HepG2 (cell line): Measurements from ENCODE around the gene FBXO41. TPM values are rescaled to one million over a fixed set of nuclear protein-coding genes. Genes with fewer than 3 reads are reported as not detected.
A peak's percentile ranks its signal among the peaks of the same experiment; 100 is the strongest.

Experiments
- BRD4 ChIP-seq: sonication (generic); formaldehyde crosslinking; IDR thresholded peaks from 2 replicates; pipeline ENCODE4 v1.4.0; 2020; ENCODE audit warnings: missing genetic modification reagents
- CENPT ChIP-seq: sonication (generic); formaldehyde crosslinking; IDR thresholded peaks from 2 replicates; pipeline ENCODE4 v1.8.0; 2022; ENCODE audit warnings: low read depth, mild to moderate bottlenecking, moderate library complexity, missing genetic modification reagents
- ELK4 ChIP-seq: sonication (generic); formaldehyde crosslinking; IDR thresholded peaks from 2 replicates; pipeline ENCODE4 v1.9.0; 2021; ENCODE audit warnings: missing genetic modification reagents, borderline replicate concordance
- FOSL2 ChIP-seq: sonication (generic); formaldehyde crosslinking; IDR thresholded peaks from 2 replicates; pipeline ENCODE4 v1.4.0; 2020; ENCODE audit warnings: missing genetic modification reagents
- FOXA3 ChIP-seq: IDR thresholded peaks from 2 replicates; pipeline ENCODE4 v1.6.1; 2016; ENCODE audit warnings: missing genetic modification reagents, missing compliant biosample characterization
- MED13 ChIP-seq: sonication (generic); formaldehyde crosslinking; IDR thresholded peaks from 2 replicates; pipeline ENCODE4 v1.5.0; 2020; ENCODE audit warnings: missing genetic modification reagents
- MEF2D ChIP-seq: sonication (generic); formaldehyde crosslinking; IDR thresholded peaks from 2 replicates; pipeline ENCODE4 v1.5.1; 2020; ENCODE audit warnings: mild to moderate bottlenecking, missing genetic modification reagents
- MEIS2 ChIP-seq: sonication (generic); formaldehyde crosslinking; IDR thresholded peaks from 2 replicates; pipeline ENCODE4 v1.9.0; 2021; ENCODE audit warnings: mild to moderate bottlenecking, missing genetic modification reagents
- NFKB2 ChIP-seq: sonication (generic); formaldehyde crosslinking; IDR thresholded peaks from 2 replicates; pipeline ENCODE4 v1.4.0; 2020; ENCODE audit warnings: missing genetic modification reagents, borderline replicate concordance
- PHF8 ChIP-seq: sonication (generic); formaldehyde crosslinking; IDR thresholded peaks from 2 replicates; pipeline ENCODE4 v1.5.0; 2020; ENCODE audit warnings: missing genetic modification reagents
- POLR2G ChIP-seq: fragments of 200-400 bp; formaldehyde crosslinking; IDR thresholded peaks from 2 replicates; pipeline ENCODE4 v1.6.1; 2018; ENCODE audit warnings: mild to moderate bottlenecking, low read depth, low read length, moderate library complexity
- SMAD3 ChIP-seq: sonication (generic); formaldehyde crosslinking; IDR thresholded peaks from 2 replicates; pipeline ENCODE4 v1.4.0; 2020; ENCODE audit warnings: missing genetic modification reagents
- SNAPC4 ChIP-seq: sonication (generic); formaldehyde crosslinking; IDR thresholded peaks from 2 replicates; pipeline ENCODE4 v1.4.0; 2020; ENCODE audit warnings: mild to moderate bottlenecking, missing genetic modification reagents
- SP1 ChIP-seq, 2 experiments: fragments of 450-650 bp in 1 of 2; sonication (generic) in 1 of 2; formaldehyde crosslinking in 1 of 2; IDR thresholded peaks; 2 replicates each; pipeline versions ENCODE4 v1.4.0 to v1.6.1; 2016 to 2020; ENCODE audit warnings: missing genetic modification reagents in 1 of 2
- SRY ChIP-seq: sonication (generic); formaldehyde crosslinking; IDR thresholded peaks from 2 replicates; pipeline ENCODE4 v1.8.0; 2022; ENCODE audit warnings: mild to moderate bottlenecking, missing genetic modification reagents
- ZKSCAN5 ChIP-seq: sonication (generic); formaldehyde crosslinking; IDR thresholded peaks from 2 replicates; pipeline ENCODE4 v1.5.1; 2020; ENCODE audit warnings: mild to moderate bottlenecking, missing genetic modification reagents
- ZMAT3 ChIP-seq: sonication (generic); formaldehyde crosslinking; conservative IDR thresholded peaks from 2 replicates; pipeline ENCODE4 v1.7.0; 2021; ENCODE audit warnings: missing genetic modification reagents
- ZNF160 ChIP-seq: sonication (generic); formaldehyde crosslinking; IDR thresholded peaks from 2 replicates; pipeline ENCODE4 v1.8.0; 2022; ENCODE audit warnings: mild to moderate bottlenecking, inconsistent platforms, missing genetic modification reagents
- ZNF431 ChIP-seq: sonication (generic); formaldehyde crosslinking; IDR thresholded peaks from 2 replicates; pipeline ENCODE4 v1.9.0; 2022; ENCODE audit warnings: missing genetic modification reagents, low read depth, mild to moderate bottlenecking, borderline replicate concordance
- ZNF441 ChIP-seq: sonication (generic); formaldehyde crosslinking; IDR thresholded peaks from 2 replicates; pipeline ENCODE4 v1.7.0; 2021; ENCODE audit warnings: missing genetic modification reagents, borderline replicate concordance
- ZNF550 ChIP-seq: sonication (generic); formaldehyde crosslinking; IDR thresholded peaks from 2 replicates; pipeline ENCODE4 v1.4.0; 2020; ENCODE audit warnings: mild to moderate bottlenecking, missing genetic modification reagents, borderline replicate concordance
- ZNF598 ChIP-seq: sonication (generic); formaldehyde crosslinking; IDR thresholded peaks from 2 replicates; pipeline ENCODE4 v1.5.1; 2020; ENCODE audit warnings: mild to moderate bottlenecking, missing genetic modification reagents, borderline replicate concordance
- polyA plus RNA-seq, 8 experiments: library from polyadenylated mRNA; depleted of rRNA in 3 of 8; stranded (reverse) in 7 of 8; unstranded in 1 of 8; fragments of >200 nt; fragmentation: Illumina TruSeq in 4 of 8; extraction: Trizol in 4 of 8; gene quantifications; 2 replicates each; pipeline versions ENCODE4 v1.2.1 to v1.2.3, GENCODE V29; 2011 to 2016; ENCODE audit warnings: low read depth in 4 of 8, missing spikeins in 1 of 8, mixed read lengths in 1 of 8; ENCODE audit not compliant: insufficient read depth in 1 of 8
- total RNA-seq, 5 experiments: library from RNA; depleted of rRNA; stranded (reverse); fragments of >200 nt; fragmentation: Illumina TruSeq; extraction: Trizol; gene quantifications; 2 replicates each; pipeline ENCODE4 v1.2.3, GENCODE V29; 2016; ENCODE audit warnings: low read depth in 1 of 5
- TF ChIP-seq, protein P1 (sequence below): sonication (generic); formaldehyde crosslinking; IDR thresholded peaks from 2 replicates; pipeline ENCODE4 v1.4.0; 2020; ENCODE audit warnings: missing genetic modification reagents, borderline replicate concordance

The FBXO41 gene
- total and polyA plus RNA-seq, 2 of the 13 experiments (the other 11 are each of a cell fraction or from before 2014, with no cell fraction given), result 4.2 to 10.3 TPM

GRCh38 chr2:73291093-73291460 is 6.8 kb upstream of the FBXO41 start (continued):
- peak; percentile 77; the same call in 1 of the 2 replicates for TF ChIP-seq SRY (CRISPR knock-in tag)
- TF ChIP-seq, protein P1, sequence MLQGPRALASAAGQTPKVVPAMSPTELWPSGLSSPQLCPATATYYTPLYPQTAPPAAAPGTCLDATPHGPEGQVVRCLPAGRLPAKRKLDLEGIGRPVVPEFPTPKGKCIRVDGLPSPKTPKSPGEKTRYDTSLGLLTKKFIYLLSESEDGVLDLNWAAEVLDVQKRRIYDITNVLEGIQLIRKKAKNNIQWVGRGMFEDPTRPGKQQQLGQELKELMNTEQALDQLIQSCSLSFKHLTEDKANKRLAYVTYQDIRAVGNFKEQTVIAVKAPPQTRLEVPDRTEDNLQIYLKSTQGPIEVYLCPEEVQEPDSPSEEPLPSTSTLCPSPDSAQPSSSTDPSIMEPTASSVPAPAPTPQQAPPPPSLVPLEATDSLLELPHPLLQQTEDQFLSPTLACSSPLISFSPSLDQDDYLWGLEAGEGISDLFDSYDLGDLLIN, result peak; percentile 92
- TF ChIP-seq SP1 (IDR thresholded peaks at IDR 0.05), result no peak
- TF ChIP-seq SP1 (CRISPR knock-in tag; IDR thresholded peaks at IDR 0.05), result no peak
- TF ChIP-seq SMAD3 (CRISPR knock-in tag), result peak; percentile 88
- TF ChIP-seq ZNF441 (CRISPR knock-in tag), result peak; percentile 87
- TF ChIP-seq FOSL2 (CRISPR knock-in tag), result peak; percentile 41; the same call in 1 of the 2 replicates
- peak; percentile 85; the same call in 1 of the 2 replicates for TF ChIP-seq ZNF431
- TF ChIP-seq ZNF160 (CRISPR knock-in tag), result peak; percentile 94
- TF ChIP-seq NFKB2 (CRISPR knock-in tag), result peak; percentile 95
- TF ChIP-seq ZNF598 (CRISPR knock-in tag), result no peak
- TF ChIP-seq MEIS2, result peak; percentile 92
- 0 out of 2 replicates have a peak, but pooled peaks have one; percentile 32 for TF ChIP-seq FOXA3
- peak; percentile 86; the same call in 1 of the 2 replicates for TF ChIP-seq ZMAT3 (CRISPR knock-in tag)
- peak; percentile 47; the same call in 1 of the 2 replicates for TF ChIP-seq CENPT
- TF ChIP-seq PHF8 (CRISPR knock-in tag), result no peak
- TF ChIP-seq ZKSCAN5 (CRISPR knock-in tag), result no peak
- no peak for TF ChIP-seq BRD4 (CRISPR knock-in tag)
- peak; percentile 86; the same call in 1 of the 2 replicates for TF ChIP-seq MED13 (CRISPR knock-in tag)
- TF ChIP-seq ZNF550 (CRISPR knock-in tag), result no peak
- peak; percentile 62; the same call in 1 of the 2 replicates for TF ChIP-seq MEF2D (CRISPR knock-in tag)
- no peak for TF ChIP-seq POLR2G
- no peak; the same call in 1 of the 2 replicates for TF ChIP-seq ELK4
- TF ChIP-seq SNAPC4 (CRISPR knock-in tag), result peak; percentile 76; the same call in 1 of the 2 replicates
